CD4-positive, CD25-positive, alpha-beta regulatory T cell (primary cell): ENCODE data around the gene CENPM. TPM values are rescaled to one million over a fixed set of nuclear protein-coding genes. Genes with fewer than 3 reads are reported as not detected.

Experiments
- ATAC-seq, 2 donors: fragments of 150-1000 bp; cut with Tn5 transposase; one replicate each; pipeline ENCODE4 v1.10.0; 2021; ENCODE audit warnings: low read depth in 2 of 2, moderate number of reproducible peaks in 2 of 2, moderate library complexity in 1 of 2
- DNase-seq, 3 donors: peaks; one replicate each; pipeline versions ENCODE4 v3.0.0 to v3.0.0-alpha.2; 2012 to 2022; ENCODE audit warnings: mixed read lengths in 1 of 3
- H3K27ac ChIP-seq: one replicate; pipeline ENCODE4 v1.7.0; 2013; ENCODE audit warnings: mild to moderate bottlenecking, low read length; ENCODE audit not compliant: insufficient read depth, poor library complexity, severe bottlenecking
- H3K27me3 ChIP-seq: one replicate; pipeline ENCODE4 v1.7.0; 2013; ENCODE audit warnings: low read length; ENCODE audit not compliant: control insufficient read depth, insufficient read depth
- H3K36me3 ChIP-seq: one replicate; pipeline ENCODE4 v1.7.0; 2013; ENCODE audit warnings: mild to moderate bottlenecking, low read length, moderate library complexity; ENCODE audit not compliant: control insufficient read depth, insufficient read depth
- H3K4me1 ChIP-seq: 2 replicates; pipeline ENCODE4 v1.7.0; 2013; ENCODE audit warnings: mild to moderate bottlenecking, low read length; ENCODE audit not compliant: insufficient read depth, control insufficient read depth, poor library complexity, severe bottlenecking
- H3K4me3 ChIP-seq: one replicate; pipeline ENCODE4 v1.7.0; 2013; ENCODE audit warnings: low read depth, mild to moderate bottlenecking, low read length, moderate library complexity
- H3K9me3 ChIP-seq, 2 experiments: 1 replicate in 1 of 2; 2 replicates in 1 of 2; pipeline ENCODE4 v1.7.0; 2013; ENCODE audit warnings: low read length in 2 of 2, mild to moderate bottlenecking in 1 of 2, moderate library complexity in 1 of 2; ENCODE audit not compliant: control insufficient read depth in 2 of 2
- H3K27ac Mint-ChIP-seq, 3 donors: one replicate each; pipeline ENCODE4 v1.8.0; 2020 to 2022; ENCODE audit warnings: mild to moderate bottlenecking in 3 of 3, mixed read lengths in 3 of 3, moderate library complexity in 2 of 3
- H3K27me3 Mint-ChIP-seq: one replicate; pipeline ENCODE4 v1.8.0; 2022; ENCODE audit warnings: mild to moderate bottlenecking, mixed read lengths
- H3K36me3 Mint-ChIP-seq: one replicate; pipeline ENCODE4 v1.8.0; 2020; ENCODE audit warnings: mixed read lengths
- H3K4me1 Mint-ChIP-seq, 4 donors: one replicate each; pipeline ENCODE4 v1.8.0; 2020 to 2022; ENCODE audit warnings: mixed read lengths in 4 of 4, mild to moderate bottlenecking in 1 of 4
- H3K4me3 Mint-ChIP-seq, 4 donors: one replicate each; pipeline ENCODE4 v1.8.0; 2020 to 2022; ENCODE audit warnings: mild to moderate bottlenecking in 4 of 4, mixed read lengths in 4 of 4, moderate library complexity in 3 of 4
- H3K9me3 Mint-ChIP-seq, 7 donors: one replicate each; pipeline ENCODE4 v1.8.0; 2020 to 2022; ENCODE audit warnings: mixed read lengths in 7 of 7, mild to moderate bottlenecking in 3 of 7, moderate library complexity in 2 of 7
- polyA plus RNA-seq, 4 donors: library from polyadenylated mRNA; unstranded; fragments of 300-500 nt; fragmentation: Illumina TruSeq; gene quantifications; one replicate each; pipeline ENCODE4 v1.2.3, GENCODE V29; 2021
- total RNA-seq: library from RNA; stranded (reverse); gene quantifications from one replicate; pipeline ENCODE4 v1.2.3, GENCODE V29; 2022

The CENPM gene
- total and polyA plus RNA-seq, 5 donors from 2014 or later: 33.9 to 75.7 (median 64.4) TPM

DNA sequence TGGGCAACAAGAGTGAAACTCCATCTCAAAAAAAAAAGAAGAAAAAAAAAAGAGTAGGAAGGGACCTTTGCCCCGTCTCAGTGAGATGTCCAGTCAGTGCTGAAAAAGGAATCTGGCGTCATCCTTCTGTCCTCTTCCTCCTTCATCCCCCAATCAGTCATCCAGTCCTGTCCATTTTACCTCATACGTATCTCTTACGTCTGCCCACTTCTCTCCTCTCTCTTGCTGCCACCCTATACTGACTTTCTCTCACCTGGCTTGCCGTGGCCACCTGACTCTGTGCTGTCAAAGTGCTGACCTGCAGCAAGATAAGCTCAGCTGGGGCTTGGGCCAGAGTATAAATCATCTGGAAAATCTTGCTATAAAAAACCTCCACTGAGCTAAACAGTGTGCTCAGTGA lies 35.9 kb upstream of the CENPM start:
- no peaks in the 10 kb centered on the region for H3K4me1 ChIP-seq
- H3K27ac Mint-ChIP-seq: no peak overlapping the region
- peaks cover 17% of the 10 kb centered on the region for H3K27me3 Mint-ChIP-seq
- no peaks in the 10 kb centered on the region for H3K36me3 Mint-ChIP-seq
- H3K9me3 ChIP-seq: no peaks in the 10 kb centered on the region
- peak overlapping the region in 1 of 4 donors; percentile 34 for H3K4me3 Mint-ChIP-seq
- H3K27me3 ChIP-seq: no peaks in the 10 kb centered on the region
- no peak overlapping the region for H3K4me3 ChIP-seq
- no peak overlapping the region for H3K27ac ChIP-seq
- peaks cover 0 to 3% (median 0%) of the 10 kb centered on the region in 4 donors for H3K4me1 Mint-ChIP-seq
- peaks cover 0 to 1% (median 0%) of the 10 kb centered on the region in 7 donors for H3K9me3 Mint-ChIP-seq
- H3K36me3 ChIP-seq: no peaks in the 10 kb centered on the region
- DNase-seq (no peak), ATAC-seq (no peak)

GRCh38 chr22:41979423-41980250 lies 32.7 kb upstream of the CENPM start:
- peaks cover 0 to 20% (median 5%) of the 10 kb centered on the region in 4 donors for H3K4me1 Mint-ChIP-seq
- peak overlapping the region in 1 of 3 donors; percentile 6 for H3K27ac Mint-ChIP-seq
- Histone ChIP-seq H3K9me3 (no peaks in the 10 kb centered on the region), H3K27me3 (peaks cover 3% of the 10 kb centered on the region), H3K4me3 (no peak overlapping the region), H3K4me1 (peaks cover 11% of the 10 kb centered on the region), H3K27ac (no peak overlapping the region), H3K36me3 (no peaks in the 10 kb centered on the region)
- H3K9me3 Mint-ChIP-seq: peaks cover 0 to 1% (median 0%) of the 10 kb centered on the region in 7 donors
- DNase-seq: no peak
- no peak overlapping the region for H3K4me3 Mint-ChIP-seq
- no peaks in the 10 kb centered on the region for H3K36me3 Mint-ChIP-seq
- no peak for ATAC-seq
- peaks cover 34% of the 10 kb centered on the region for H3K27me3 Mint-ChIP-seq

DNA sequence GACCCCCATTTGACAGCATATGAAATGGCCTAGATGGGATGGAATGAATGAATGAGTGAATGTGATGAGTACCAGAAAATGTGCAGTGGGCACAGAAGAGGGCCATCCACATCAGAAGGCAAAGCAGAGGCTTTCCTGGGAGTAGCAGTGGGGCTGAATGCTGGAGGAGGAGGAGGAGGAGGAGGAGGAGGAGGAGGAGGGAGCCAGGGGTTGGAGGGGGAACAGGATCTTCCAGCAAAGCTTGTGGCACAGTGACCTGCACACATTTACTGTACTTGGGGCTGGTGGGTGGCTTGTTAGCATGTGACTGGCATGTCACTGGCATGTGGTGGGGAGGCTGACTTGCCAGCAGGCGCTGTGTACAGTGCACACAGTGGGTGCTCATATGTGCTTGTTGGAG lies 31.8 kb upstream of the CENPM start:
- no peaks in the 10 kb centered on the region for H3K36me3 Mint-ChIP-seq
- DNase-seq (no peak), ATAC-seq (no peak)
- H3K4me1 Mint-ChIP-seq: peaks cover 0 to 20% (median 5%) of the 10 kb centered on the region in 4 donors
- Histone ChIP-seq H3K9me3 (no peaks in the 10 kb centered on the region), H3K4me1 (peaks cover 11% of the 10 kb centered on the region), H3K36me3 (no peaks in the 10 kb centered on the region), H3K4me3 (no peak overlapping the region), H3K27me3 (peaks cover 3% of the 10 kb centered on the region), H3K27ac (no peak overlapping the region)
- H3K27me3 Mint-ChIP-seq: peaks cover 38% of the 10 kb centered on the region
- H3K27ac Mint-ChIP-seq: no peak overlapping the region
- peaks cover 0 to 1% (median 0%) of the 10 kb centered on the region in 7 donors for H3K9me3 Mint-ChIP-seq
- peak overlapping the region in 1 of 4 donors; percentile 17 for H3K4me3 Mint-ChIP-seq

DNA sequence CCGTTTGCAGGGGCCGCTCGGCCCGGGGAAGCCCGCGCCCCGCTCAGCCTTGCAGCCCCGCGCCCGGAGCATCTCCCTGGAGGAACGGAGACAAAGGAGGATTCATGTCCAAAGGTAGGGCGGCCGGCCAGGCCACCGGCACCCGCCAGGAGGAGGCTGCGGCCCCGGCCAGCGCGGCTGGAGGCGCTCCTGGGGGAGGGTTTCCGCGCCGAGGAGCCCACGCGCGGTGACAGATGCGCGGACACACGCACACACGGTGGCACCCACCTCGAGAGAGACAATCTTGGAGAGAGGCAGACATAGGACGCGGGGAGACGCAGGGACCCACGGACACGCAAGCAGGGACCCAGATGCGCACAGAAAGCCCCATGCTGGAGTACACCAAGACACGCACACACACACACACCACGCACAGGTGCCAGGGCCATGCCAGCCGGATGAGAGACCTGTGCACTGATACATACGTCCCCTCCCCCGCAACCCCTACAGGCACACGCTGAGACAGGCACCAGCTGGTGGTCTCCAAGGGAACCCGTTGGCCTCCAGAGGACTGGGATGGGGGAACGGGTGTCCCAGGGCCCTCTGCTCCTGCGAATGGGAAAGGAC lies 30.1 kb upstream of the CENPM start:
- Histone ChIP-seq H3K4me1 (peaks cover 11% of the 10 kb centered on the region), H3K27ac (no peak overlapping the region), H3K27me3 (peaks cover 3% of the 10 kb centered on the region), H3K9me3 (no peaks in the 10 kb centered on the region), H3K4me3 (peak overlapping the region; percentile 13), H3K36me3 (no peaks in the 10 kb centered on the region)
- Mint-ChIP-seq H3K9me3 (no peaks in the 10 kb centered on the region), H3K27ac (no peak overlapping the region), H3K4me3 (peak overlapping the region in 3 of 4 donors; percentile 31 to 67 (median 66)), H3K27me3 (peaks cover 43% of the 10 kb centered on the region), H3K4me1 (peaks cover 0 to 20% (median 5%) of the 10 kb centered on the region in 4 donors), H3K36me3 (no peaks in the 10 kb centered on the region)
- DNase-seq: peak in 1 of 3 donors; percentile 43
- peak; percentile 23 to 45 for ATAC-seq

GRCh38 chr22:41976070-41976901 lies 29.3 kb upstream of the CENPM start:
- peaks cover 0 to 20% (median 5%) of the 10 kb centered on the region in 4 donors for H3K4me1 Mint-ChIP-seq
- DNase-seq (peak; percentile 35 to 46 (median 45)), ATAC-seq (peak; percentile 57 to 64)
- H3K27ac Mint-ChIP-seq: peak overlapping the region in 2 of 3 donors; percentile 29 to 62
- no peak overlapping the region for H3K27ac ChIP-seq
- peaks cover 11% of the 10 kb centered on the region for H3K4me1 ChIP-seq
- peak overlapping the region; percentile 73 to 80 (median 78) for H3K4me3 Mint-ChIP-seq
- H3K36me3 Mint-ChIP-seq: no peaks in the 10 kb centered on the region
- peaks cover 3% of the 10 kb centered on the region for H3K27me3 ChIP-seq
- H3K9me3 ChIP-seq: no peaks in the 10 kb centered on the region
- H3K27me3 Mint-ChIP-seq: peaks cover 43% of the 10 kb centered on the region
- no peaks in the 10 kb centered on the region for H3K36me3 ChIP-seq
- no peak overlapping the region for H3K4me3 ChIP-seq
- no peaks in the 10 kb centered on the region for H3K9me3 Mint-ChIP-seq

GRCh38 chr22:41975299-41976069 lies 28.5 kb upstream of the CENPM start:
- DNase-seq (no peak), ATAC-seq (no peak)
- peak overlapping the region in 2 of 3 donors; percentile 29 to 62 for H3K27ac Mint-ChIP-seq
- Histone ChIP-seq H3K27me3 (peaks cover 3% of the 10 kb centered on the region), H3K4me3 (no peak overlapping the region), H3K9me3 (no peaks in the 10 kb centered on the region), H3K4me1 (peaks cover 11% of the 10 kb centered on the region), H3K36me3 (no peaks in the 10 kb centered on the region), H3K27ac (no peak overlapping the region)
- peaks cover 0 to 20% (median 5%) of the 10 kb centered on the region in 4 donors for H3K4me1 Mint-ChIP-seq
- no peaks in the 10 kb centered on the region for H3K9me3 Mint-ChIP-seq
- H3K4me3 Mint-ChIP-seq: peak overlapping the region; percentile 73 to 80 (median 78)
- peaks cover 43% of the 10 kb centered on the region for H3K27me3 Mint-ChIP-seq
- no peaks in the 10 kb centered on the region for H3K36me3 Mint-ChIP-seq
